GM13976 (cell line): ENCODE measurements around the gene RABGGTA.

ENCODE experiments used
- DNase-seq: peaks from one replicate; pipeline ENCODE4 v3.0.0; 2012; ENCODE audit warnings: low spot score
- CTCF ChIP-seq: IDR thresholded peaks from 2 replicates; pipeline ENCODE4 v1.5.1; 2012; ENCODE audit warnings: borderline replicate concordance, mild to moderate bottlenecking; ENCODE audit not compliant: insufficient read depth; ENCODE audit errors: extremely low read depth, missing control alignments, control extremely low read depth
- in situ Hi-C: fragments of 300-500 bp; cut with MboI; formaldehyde crosslinking; loops from one replicate; pipeline ENCODE4 v1.12.0; 2022; ENCODE audit warnings: low sequenced_read_pairs, mixed read lengths, inconsistent platforms; ENCODE audit not compliant: unreplicated experiment

RABGGTA gene

DNA sequence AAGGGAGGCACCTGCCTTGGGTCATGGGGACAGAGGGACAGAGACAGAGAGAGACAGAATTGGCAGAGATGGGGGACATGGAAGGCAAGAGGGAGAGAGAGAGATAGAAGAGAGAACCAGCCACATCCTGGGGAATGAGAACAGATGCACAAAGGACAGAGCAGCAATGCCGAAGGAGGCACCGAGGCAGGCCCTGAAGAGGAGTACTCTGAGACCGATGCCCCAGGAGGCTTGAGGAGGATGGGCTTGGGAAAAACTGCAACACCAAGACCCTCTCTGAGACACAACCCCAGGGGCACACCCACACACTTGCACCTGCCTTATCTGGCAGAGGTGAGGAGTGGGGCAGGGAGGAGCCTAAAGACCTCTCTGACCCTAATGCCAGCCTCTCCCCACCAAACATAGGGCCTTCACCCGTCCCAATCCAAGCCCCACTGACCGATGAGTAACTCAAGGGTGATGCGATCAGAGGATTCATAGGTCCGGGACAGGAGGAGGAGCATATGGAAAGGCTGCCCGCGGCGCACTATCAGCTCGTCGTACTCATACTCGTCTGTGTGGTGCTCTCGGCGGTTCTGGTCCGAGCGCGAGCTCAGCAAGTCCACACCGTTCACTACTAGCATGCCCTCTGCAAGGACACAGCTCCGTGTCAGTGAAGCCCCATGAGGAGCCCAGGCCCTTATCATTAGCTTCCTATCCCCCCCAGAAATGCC is 10.0 kb downstream of the RABGGTA start:
- in situ Hi-C loops = no loop called here
- no peak for TF ChIP-seq CTCF
- no peak for DNase-seq

DNA sequence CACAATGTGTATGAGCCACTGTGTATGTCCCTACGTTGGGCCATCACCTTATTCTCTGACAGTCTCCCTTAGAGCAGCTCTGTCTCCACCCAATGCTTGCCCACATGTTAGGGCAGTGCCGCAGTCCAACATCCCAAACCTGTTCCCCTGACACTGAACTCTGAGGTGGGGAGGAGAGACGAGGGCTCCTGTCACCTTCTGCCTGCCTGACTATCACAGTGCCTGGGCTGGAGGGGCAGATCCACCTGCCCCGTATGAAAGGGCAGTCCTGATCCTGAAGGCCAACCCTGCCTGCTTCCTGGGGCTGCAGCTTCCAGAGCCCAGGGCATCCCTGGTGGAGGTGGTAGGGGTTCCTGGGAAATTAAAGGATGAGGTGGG is 10.6 kb downstream of the RABGGTA start:
- in situ Hi-C loops = no loop called here
- no peak for TF ChIP-seq CTCF
- DNase-seq = no peak

DNA sequence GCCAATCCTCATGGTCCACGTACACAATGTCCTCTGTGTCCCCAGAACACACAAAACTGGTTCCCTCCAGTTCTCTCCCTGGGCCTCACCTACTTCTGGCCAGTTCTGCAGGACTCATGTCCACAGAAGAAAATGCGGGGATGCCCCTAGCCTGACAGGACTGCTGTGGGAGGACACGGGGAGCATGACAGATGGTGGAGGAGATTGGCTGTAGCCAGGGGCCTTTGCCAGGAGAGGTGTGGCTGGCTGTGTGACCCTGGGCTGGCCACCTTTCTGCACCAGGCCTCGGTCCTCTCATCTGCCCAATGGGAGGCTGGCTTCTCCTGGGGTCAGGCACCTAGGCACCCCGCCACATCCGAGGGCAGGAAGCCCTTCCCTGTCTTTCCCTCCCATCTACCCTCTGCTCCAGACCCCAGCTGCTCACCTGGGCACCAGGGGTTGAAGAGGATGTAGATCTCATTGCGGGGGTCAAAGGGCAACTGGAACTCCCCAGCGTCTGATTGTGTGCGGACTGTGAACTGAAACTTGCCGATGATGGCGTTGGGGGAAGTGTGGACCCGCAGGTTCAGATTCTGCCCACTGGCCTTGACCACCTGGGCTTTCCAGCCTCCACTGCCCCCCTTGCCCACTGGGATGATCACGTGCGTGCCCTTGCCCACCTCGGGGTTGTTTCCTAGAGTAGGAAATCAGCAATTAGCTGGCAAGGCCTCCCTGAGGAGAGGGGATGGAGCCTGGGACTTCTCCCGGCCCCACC is 11.2 kb downstream of the RABGGTA start:
- no peak for DNase-seq
- in situ Hi-C loops = no loop called here
- no peak for TF ChIP-seq CTCF

GRCh38 chr14:24259282-24260025 is 11.9 kb downstream of the RABGGTA start:
- DNase-seq = no peak
- in situ Hi-C loops = no loop called here
- no peak for TF ChIP-seq CTCF

DNA sequence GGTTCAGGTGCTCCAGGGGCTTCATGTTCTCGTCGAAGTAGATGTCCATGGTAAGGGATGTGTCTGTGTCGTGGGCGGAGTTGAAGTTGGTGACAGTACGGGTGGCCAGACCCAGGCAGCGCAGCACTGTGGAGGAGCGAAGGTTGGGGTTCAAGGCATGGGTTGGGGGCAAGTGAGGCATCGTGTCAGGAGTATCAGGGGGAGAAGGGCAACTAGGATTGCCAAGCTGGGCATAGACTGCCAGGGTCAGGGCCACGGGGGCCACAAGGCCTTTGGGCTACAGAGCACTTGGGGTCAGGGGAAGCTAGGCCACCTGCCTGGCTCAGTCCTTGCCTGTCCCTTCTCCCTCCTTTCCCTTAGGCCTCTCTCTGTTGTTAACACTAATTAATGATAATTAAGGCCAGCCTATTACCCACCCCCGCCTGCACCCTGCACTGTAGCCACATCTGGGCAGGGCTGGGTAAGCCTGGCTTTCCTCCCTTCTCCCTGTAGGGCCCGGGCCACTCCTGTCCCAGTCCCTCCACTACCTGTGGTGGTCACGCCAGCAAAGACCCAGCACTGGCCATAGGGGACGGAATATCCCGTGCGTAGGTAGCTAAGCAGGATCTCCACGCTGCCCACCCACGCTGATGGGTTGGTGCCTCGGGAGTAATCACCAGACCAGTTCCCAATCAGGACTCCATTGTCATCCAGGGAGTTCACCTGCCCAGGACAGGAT is 12.7 kb downstream of the RABGGTA start:
- no peak for DNase-seq
- no peak for TF ChIP-seq CTCF
- in situ Hi-C loops = no loop called here

- no peak for TF ChIP-seq CTCF
- no peak for DNase-seq
- in situ Hi-C loops = no loop called here
Observed at GRCh38 chr14:24258119-24258518, 13.3 kb downstream of the RABGGTA start.
